Nephron progenitor cell (in vitro differentiated cells): Measurements from ENCODE around the gene SERPINB8.

Experiments
- DNase-seq: peaks from one replicate; pipeline ENCODE4 v3.0.0; 2021
- H3K27ac Mint-ChIP-seq: 2 replicates; pipeline ENCODE4 v1.8.0; 2021; ENCODE audit warnings: mild to moderate bottlenecking, moderate library complexity, mixed read lengths
- H3K27me3 Mint-ChIP-seq: 2 replicates; pipeline ENCODE4 v1.8.0; 2021; ENCODE audit warnings: mild to moderate bottlenecking, low read depth, mixed read lengths; ENCODE audit not compliant: poor library complexity
- H3K36me3 Mint-ChIP-seq: 2 replicates; pipeline ENCODE4 v1.8.0; 2021; ENCODE audit warnings: low read depth, mixed read lengths
- H3K4me1 Mint-ChIP-seq: 2 replicates; pipeline ENCODE4 v1.8.0; 2021; ENCODE audit warnings: mixed read lengths
- H3K4me3 Mint-ChIP-seq: 2 replicates; pipeline ENCODE4 v1.8.0; 2021; ENCODE audit warnings: mild to moderate bottlenecking, moderate library complexity, mixed read lengths
- H3K9me3 Mint-ChIP-seq: 2 replicates; pipeline ENCODE4 v1.8.0; 2021; ENCODE audit warnings: mild to moderate bottlenecking, moderate library complexity, mixed read lengths
- TF ChIP-seq, protein P1 (sequence below): fragments of 200-600 bp; sonication (generic); IDR thresholded peaks from 2 replicates; pipeline ENCODE4 v1.5.0; 2021; ENCODE audit warnings: antibody characterized with exemption

Gene SERPINB8

DNA sequence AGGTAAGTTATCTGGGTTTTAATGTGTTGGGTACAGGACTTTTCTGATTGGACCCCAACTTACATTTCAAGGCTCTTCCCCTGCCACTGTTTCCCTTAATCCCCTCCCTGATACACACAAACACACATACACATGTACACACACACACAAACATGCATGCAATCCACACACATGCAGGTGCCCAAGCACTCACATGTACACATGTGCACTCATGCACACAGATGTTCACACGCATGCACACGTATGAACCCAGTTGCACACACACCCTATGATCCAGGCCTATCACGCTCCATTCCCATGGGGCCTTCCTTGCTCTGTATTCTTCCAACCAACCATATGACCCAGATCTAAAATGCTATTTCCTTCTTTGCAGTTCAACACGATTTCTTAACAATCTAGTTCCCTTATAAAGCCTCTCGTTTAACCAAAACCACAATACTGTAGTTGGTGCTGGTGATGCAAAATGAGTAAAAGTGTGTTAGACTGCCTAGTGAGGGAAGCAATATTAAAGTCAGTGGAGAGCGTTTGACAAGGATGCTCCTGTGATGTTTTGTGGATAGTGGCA lies 11.1 kb downstream of the SERPINB8 start:
- H3K4me1 Mint-ChIP-seq: peaks cover 16% of the 10 kb centered on the region
- no peak for DNase-seq
- no peak overlapping the region for H3K27ac Mint-ChIP-seq
- no peak overlapping the region for H3K4me3 Mint-ChIP-seq
- TF ChIP-seq, protein P1, sequence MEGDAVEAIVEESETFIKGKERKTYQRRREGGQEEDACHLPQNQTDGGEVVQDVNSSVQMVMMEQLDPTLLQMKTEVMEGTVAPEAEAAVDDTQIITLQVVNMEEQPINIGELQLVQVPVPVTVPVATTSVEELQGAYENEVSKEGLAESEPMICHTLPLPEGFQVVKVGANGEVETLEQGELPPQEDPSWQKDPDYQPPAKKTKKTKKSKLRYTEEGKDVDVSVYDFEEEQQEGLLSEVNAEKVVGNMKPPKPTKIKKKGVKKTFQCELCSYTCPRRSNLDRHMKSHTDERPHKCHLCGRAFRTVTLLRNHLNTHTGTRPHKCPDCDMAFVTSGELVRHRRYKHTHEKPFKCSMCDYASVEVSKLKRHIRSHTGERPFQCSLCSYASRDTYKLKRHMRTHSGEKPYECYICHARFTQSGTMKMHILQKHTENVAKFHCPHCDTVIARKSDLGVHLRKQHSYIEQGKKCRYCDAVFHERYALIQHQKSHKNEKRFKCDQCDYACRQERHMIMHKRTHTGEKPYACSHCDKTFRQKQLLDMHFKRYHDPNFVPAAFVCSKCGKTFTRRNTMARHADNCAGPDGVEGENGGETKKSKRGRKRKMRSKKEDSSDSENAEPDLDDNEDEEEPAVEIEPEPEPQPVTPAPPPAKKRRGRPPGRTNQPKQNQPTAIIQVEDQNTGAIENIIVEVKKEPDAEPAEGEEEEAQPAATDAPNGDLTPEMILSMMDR: no peak
- peaks cover 4% of the 10 kb centered on the region for H3K27me3 Mint-ChIP-seq
- no peaks in the 10 kb centered on the region for H3K36me3 Mint-ChIP-seq
- H3K9me3 Mint-ChIP-seq: no peaks in the 10 kb centered on the region

DNA sequence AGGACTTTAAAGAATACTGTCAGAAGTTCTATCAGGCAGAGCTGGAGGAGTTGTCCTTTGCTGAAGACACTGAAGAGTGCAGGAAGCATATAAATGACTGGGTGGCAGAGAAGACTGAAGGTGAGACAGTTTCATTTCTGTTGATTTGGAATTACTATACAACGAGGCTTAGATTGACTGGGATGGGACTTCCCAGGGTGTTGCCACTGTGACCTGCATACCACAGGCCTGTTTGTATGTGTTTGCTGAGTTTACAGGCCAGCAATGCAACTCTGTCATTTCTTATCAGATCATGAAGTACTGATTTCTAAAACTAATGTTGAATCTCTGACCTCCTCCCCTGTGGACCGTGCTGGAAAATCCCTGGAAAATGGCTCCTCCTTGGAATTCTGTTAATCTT lies 11.8 kb downstream of the SERPINB8 start:
- H3K4me3 Mint-ChIP-seq: no peak overlapping the region

DNA sequence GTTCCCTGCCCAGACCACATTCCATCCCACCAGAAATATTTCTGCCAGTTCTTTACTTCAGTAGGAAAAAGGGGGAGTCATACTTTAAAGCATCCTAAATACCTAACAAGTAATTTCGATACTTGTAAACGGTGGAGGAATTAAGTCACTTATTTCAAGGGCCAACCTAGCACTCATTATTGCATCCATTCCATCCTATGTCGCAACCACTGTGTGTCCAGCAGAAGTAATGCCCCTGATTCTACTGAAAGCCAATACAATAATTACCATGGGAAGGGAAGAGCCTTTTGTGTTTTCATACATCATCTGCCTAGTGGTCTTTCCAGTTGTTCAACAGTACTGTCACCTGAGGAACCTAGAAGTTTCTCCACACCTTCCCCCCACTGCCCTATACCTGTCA lies 12.5 kb downstream of the SERPINB8 start:
- peaks cover 4% of the 10 kb centered on the region for H3K27me3 Mint-ChIP-seq
- H3K27ac Mint-ChIP-seq: no peak overlapping the region
- H3K4me1 Mint-ChIP-seq: peaks cover 16% of the 10 kb centered on the region
- no peaks in the 10 kb centered on the region for H3K9me3 Mint-ChIP-seq
- no peaks in the 10 kb centered on the region for H3K36me3 Mint-ChIP-seq
- DNase-seq: no peak
- TF ChIP-seq, protein P1: no peak
- no peak overlapping the region for H3K4me3 Mint-ChIP-seq

More for the DNA sequence above, 11.8 kb downstream of the SERPINB8 start:
- Mint-ChIP-seq H3K36me3 (no peaks in the 10 kb centered on the region), H3K9me3 (no peaks in the 10 kb centered on the region), H3K27me3 (peaks cover 4% of the 10 kb centered on the region), H3K4me1 (peaks cover 16% of the 10 kb centered on the region), H3K27ac (no peak overlapping the region)
- TF ChIP-seq, protein P1: no peak
- no peak for DNase-seq

DNA sequence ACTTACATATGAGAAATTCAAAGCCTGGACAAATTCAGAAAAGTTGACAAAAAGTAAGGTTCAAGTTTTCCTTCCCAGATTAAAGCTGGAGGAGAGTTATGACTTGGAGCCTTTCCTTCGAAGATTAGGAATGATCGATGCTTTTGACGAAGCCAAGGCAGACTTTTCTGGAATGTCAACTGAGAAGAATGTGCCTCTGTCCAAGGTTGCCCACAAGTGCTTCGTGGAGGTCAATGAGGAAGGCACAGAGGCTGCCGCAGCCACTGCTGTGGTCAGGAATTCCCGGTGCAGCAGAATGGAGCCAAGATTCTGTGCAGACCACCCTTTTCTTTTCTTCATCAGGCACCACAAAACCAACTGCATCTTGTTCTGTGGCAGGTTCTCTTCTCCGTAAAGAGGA lies 17.0 kb downstream of the SERPINB8 start:
- Mint-ChIP-seq H3K9me3 (no peaks in the 10 kb centered on the region), H3K27ac (no peak overlapping the region), H3K4me3 (no peak overlapping the region), H3K27me3 (no peaks in the 10 kb centered on the region), H3K36me3 (no peaks in the 10 kb centered on the region), H3K4me1 (no peaks in the 10 kb centered on the region)
- no peak for DNase-seq
- TF ChIP-seq, protein P1: no peak

DNA sequence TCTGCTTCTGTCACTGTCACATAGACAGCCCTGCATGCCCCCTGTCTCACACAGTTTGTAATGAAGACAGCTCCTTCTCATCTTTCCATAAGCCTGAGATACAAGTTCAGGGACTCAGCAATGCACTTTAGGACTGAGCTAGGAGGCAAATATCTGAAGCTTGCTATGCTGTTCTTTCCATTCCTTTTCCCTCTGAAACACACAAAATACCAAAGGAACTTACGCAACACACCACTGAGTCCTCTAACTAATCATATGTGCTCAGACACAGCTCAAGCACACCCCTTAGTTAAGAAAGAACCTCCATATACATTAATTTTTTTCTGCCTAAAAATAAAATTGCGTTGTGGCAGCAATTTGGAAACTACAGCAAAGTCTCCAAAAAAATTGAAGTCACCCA lies 17.9 kb downstream of the SERPINB8 start:
- TF ChIP-seq, protein P1: no peak
- Mint-ChIP-seq H3K36me3 (peaks cover 5% of the 10 kb centered on the region), H3K9me3 (peaks cover 5% of the 10 kb centered on the region), H3K27ac (no peak overlapping the region), H3K27me3 (no peaks in the 10 kb centered on the region), H3K4me3 (no peak overlapping the region), H3K4me1 (no peaks in the 10 kb centered on the region)
- DNase-seq: no peak

DNA sequence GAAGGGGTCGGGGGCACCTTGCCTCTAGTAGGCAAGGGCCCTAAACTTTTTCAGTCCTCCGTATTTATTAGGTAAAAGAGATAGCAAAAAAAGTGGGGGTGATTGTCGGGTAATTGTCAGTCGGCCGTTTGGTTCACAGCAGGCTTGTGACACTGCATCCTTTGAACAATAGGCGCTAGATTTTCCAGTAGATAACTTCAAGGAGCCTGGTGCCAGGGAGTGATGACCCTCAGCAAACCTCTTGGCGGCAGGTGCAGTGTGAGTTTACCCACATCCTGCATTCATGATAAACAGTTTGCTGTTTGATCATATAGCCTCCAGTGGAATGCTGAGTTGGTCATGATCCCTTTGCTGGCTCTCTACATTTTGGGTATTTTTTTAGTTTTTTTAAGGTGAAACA lies 22.9 kb downstream of the SERPINB8 start:
- no peak for DNase-seq
- Mint-ChIP-seq H3K36me3 (peaks cover 15% of the 10 kb centered on the region), H3K27me3 (peaks cover 3% of the 10 kb centered on the region), H3K27ac (no peak overlapping the region), H3K9me3 (peaks cover 35% of the 10 kb centered on the region), H3K4me1 (no peaks in the 10 kb centered on the region), H3K4me3 (no peak overlapping the region)
- TF ChIP-seq, protein P1: no peak
